ENCODE measurements around the gene TAPBP. TPM values are rescaled to one million over a fixed set of nuclear protein-coding genes. Genes with fewer than 3 reads are reported as not detected.

TAPBP gene
- total and polyA plus RNA-seq, 2 of the 8 experiments (the other 6 are each of a cell fraction or from before 2014, with no cell fraction given), result 24.5 to 35.4 TPM

DNA sequence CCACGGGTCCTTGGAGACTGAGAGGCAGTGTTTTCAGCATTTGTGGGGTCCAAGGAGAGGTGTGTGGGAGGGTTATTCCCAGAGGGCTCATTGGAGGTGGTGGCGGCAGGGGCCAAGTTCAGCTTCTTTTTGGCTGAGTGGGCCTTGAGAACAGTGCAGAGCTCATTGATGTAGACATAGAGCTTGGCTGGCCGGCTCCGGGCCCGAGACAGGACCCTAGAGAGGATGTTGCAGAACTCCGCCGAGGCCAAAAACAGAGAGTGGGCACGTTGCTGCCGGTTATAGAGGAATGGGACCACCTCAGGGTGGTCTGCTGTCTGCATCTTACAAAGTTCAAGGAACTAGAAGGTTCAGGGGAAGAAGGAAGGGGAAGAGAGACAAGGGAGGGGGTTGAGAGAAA lies 7.3 kb upstream of the TAPBP start (continued):
- TF ChIP-seq SIN3A (conservative IDR thresholded peaks at IDR 0.05 in 1 of 2, IDR thresholded peaks at IDR 0.05 in 1 of 2; ENCODE audit: low read depth in 1 of 2, low read length in 2 of 2), result no peak
- TF ChIP-seq TCF12 (IDR thresholded peaks at IDR 0.05; ENCODE audit: low read depth, low read length), result no peak
- no peak for TF ChIP-seq TAF7 (optimal IDR thresholded peaks at IDR 0.05; ENCODE audit: borderline replicate concordance, low read depth, low read length)
- no peak for TF ChIP-seq MAFK (IDR thresholded peaks at IDR 0.05; ENCODE audit: low read depth, low read length)
- TF ChIP-seq BACH1 (IDR thresholded peaks at IDR 0.05; ENCODE audit: low read length), result no peak

All from H1 (cell line).